ENCODE measurements around the gene KLHL22.
"Not testable (repeated sequence)": the region's sequence is repeated elsewhere in the genome, so short reads cannot be mapped to it uniquely, and the experiment has no call there.

The KLHL22 gene

DNA sequence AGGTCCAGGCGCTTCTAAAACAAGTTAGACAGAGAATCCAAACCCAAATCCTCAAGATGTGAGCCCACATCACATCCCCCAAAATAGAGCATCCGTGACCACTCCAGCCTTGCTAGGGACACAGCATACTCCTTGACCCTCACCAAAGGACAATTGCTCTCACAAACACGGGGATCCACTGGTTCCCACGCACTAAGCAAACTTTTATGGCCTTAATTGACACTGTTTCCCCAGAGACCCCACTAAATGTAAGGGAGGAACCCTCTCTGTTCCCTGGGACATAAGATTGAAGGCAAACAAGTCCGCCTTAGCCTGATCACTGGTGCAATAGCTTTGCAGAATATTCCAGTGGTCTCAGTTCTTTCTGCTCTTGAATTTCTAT, 81.5 kb downstream of the KLHL22 start:
- no peak for TF ChIP-seq EZH2phosphoT487 (IDR thresholded peaks at IDR 0.05; ENCODE audit: borderline replicate concordance, low read length)
- Histone ChIP-seq H3K9me2 (replicated peaks; ENCODE audit: control insufficient read depth, low read length) (no peaks in the 10 kb centered on the region), H3K27me3 (ENCODE audit: control insufficient read depth, low read length) (no peaks in the 10 kb centered on the region), H4K20me1 (ENCODE audit: control insufficient read depth, insufficient read depth, low read depth, low read length) (no peaks in the 10 kb centered on the region), H3F3A (ENCODE audit: control insufficient read depth, insufficient read depth) (no peaks in the 10 kb centered on the region), H3K4me2 (ENCODE audit: low read length) (no peak overlapping the region), H3K36me3 (ENCODE audit: control insufficient read depth, low read length) (no peaks in the 10 kb centered on the region), H3K79me2 (ENCODE audit: control insufficient read depth, low read length) (no peaks in the 10 kb centered on the region), H3K4me1 (ENCODE audit: control insufficient read depth, low read length) (peaks cover 3% of the 10 kb centered on the region; the same call in 1 of the 2 replicates), H3K9me3 (ENCODE audit: control insufficient read depth, insufficient read depth, low read length) (no peaks in the 10 kb centered on the region), H3K27ac (ENCODE audit: low read depth, low read length) (no peak overlapping the region), H3K4me3 (ENCODE audit: low read length) (no peak overlapping the region)

DNA sequence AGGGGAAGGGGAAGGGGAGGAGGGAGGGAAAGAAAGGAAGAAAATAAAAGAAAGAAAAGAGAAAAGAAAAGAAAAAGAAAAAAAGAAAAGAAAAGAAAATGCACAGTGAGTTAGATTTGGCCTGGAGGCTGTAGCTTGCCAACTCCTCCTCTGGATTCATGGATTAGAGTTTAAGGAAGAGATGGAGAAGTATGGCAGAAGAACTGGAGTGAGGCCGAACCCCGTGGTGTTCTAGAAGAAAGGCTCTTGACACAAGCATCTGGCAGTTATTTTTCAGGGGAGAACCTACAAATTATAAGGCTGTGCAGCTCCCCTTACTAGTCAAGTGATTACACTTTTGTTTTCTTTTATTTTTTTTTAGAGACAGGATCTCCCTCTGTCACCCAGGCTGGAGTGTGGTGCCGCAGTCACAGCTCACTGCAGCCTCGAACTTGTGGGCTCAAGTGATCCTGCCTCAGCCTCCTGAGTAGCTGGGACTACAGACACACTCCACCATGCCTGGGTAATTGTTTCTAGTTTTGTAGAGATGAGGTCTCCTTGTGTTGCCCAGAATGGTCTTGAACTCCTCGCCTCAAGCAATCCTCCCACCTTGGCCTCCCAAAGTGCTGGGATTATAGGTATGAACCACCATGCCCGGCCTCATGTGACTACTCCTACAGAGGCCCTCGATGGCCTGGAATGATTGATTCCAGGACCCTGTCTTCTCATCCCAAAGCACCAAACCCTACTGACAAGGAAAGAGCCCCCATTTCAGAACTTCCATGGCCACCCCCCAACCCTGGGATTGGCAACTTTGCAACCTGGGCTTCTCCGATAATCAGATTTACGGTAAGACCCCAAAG, 82.2 kb downstream of the KLHL22 start:
- Histone ChIP-seq H3K4me2 (ENCODE audit: low read length) (no peak overlapping the region), H3K4me1 (ENCODE audit: control insufficient read depth, low read length) (peaks cover 3% of the 10 kb centered on the region; the same call in 1 of the 2 replicates), H4K20me1 (ENCODE audit: control insufficient read depth, insufficient read depth, low read depth, low read length) (no peaks in the 10 kb centered on the region), H3K79me2 (ENCODE audit: control insufficient read depth, low read length) (no peaks in the 10 kb centered on the region), H3K27ac (ENCODE audit: low read depth, low read length) (no peak overlapping the region), H3K4me3 (ENCODE audit: low read length) (no peak overlapping the region), H3F3A (ENCODE audit: control insufficient read depth, insufficient read depth) (no peaks in the 10 kb centered on the region), H3K9me2 (replicated peaks; ENCODE audit: control insufficient read depth, low read length) (no peaks in the 10 kb centered on the region), H3K27me3 (ENCODE audit: control insufficient read depth, low read length) (no peaks in the 10 kb centered on the region), H3K9me3 (ENCODE audit: control insufficient read depth, insufficient read depth, low read length) (no peaks in the 10 kb centered on the region), H3K36me3 (ENCODE audit: control insufficient read depth, low read length) (no peaks in the 10 kb centered on the region)
- TF ChIP-seq, protein P1, sequence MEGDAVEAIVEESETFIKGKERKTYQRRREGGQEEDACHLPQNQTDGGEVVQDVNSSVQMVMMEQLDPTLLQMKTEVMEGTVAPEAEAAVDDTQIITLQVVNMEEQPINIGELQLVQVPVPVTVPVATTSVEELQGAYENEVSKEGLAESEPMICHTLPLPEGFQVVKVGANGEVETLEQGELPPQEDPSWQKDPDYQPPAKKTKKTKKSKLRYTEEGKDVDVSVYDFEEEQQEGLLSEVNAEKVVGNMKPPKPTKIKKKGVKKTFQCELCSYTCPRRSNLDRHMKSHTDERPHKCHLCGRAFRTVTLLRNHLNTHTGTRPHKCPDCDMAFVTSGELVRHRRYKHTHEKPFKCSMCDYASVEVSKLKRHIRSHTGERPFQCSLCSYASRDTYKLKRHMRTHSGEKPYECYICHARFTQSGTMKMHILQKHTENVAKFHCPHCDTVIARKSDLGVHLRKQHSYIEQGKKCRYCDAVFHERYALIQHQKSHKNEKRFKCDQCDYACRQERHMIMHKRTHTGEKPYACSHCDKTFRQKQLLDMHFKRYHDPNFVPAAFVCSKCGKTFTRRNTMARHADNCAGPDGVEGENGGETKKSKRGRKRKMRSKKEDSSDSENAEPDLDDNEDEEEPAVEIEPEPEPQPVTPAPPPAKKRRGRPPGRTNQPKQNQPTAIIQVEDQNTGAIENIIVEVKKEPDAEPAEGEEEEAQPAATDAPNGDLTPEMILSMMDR (IDR thresholded peaks at IDR 0.05; ENCODE audit: low read depth, low read length, poor library complexity, severe bottlenecking): no peak
- no peak for TF ChIP-seq EZH2phosphoT487 (IDR thresholded peaks at IDR 0.05; ENCODE audit: borderline replicate concordance, low read length)

DNA sequence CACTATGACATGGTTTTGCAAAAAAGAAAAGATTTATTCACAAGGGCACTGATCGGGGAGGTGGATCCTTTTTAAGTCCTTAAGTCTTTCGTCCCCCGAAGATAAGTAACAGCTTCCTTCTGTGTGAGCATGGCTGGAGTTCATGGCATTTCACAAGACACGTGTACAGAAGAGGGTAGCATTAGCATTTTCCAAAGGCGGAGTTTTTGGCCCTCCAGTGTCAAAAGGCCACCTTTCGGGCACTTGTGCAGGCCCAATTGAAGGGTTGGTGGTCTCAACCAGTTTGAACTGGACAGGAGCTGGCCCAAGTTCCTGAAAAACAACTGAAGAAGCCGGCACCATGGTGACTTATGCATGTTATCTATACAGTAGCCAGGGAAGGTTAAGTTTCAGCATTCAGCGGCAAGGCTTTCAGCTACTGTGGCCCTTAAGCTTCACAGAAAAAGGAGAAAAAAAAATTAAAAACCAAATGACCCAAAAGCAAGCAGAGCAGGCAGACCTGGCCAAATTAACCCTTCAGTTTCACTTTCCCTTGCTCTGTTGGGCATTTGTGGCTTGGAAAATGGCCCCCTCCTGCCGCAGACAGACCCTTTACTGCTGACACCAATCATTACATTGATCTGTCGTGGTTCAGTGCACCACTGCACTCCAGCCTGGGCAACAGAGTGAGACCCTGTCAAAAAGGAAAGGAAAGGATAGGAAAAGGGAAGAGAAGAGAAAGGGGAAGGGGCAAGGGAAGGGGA, 83.0 kb downstream of the KLHL22 start:
- no peaks in the 10 kb centered on the region for H3K79me2 ChIP-seq (ENCODE audit: control insufficient read depth, low read length)
- H3K4me1 ChIP-seq (ENCODE audit: control insufficient read depth, low read length): no peaks in the 10 kb centered on the region
- H3F3A ChIP-seq (ENCODE audit: control insufficient read depth, insufficient read depth): no peaks in the 10 kb centered on the region
- H3K9me3 ChIP-seq (ENCODE audit: control insufficient read depth, insufficient read depth, low read length): no peaks in the 10 kb centered on the region
- no peaks in the 10 kb centered on the region for H4K20me1 ChIP-seq (ENCODE audit: control insufficient read depth, insufficient read depth, low read depth, low read length)
- H3K4me2 ChIP-seq (ENCODE audit: low read length): no peak overlapping the region
- no peak overlapping the region for H3K27ac ChIP-seq (ENCODE audit: low read depth, low read length)
- H3K36me3 ChIP-seq (ENCODE audit: control insufficient read depth, low read length): no peaks in the 10 kb centered on the region
- no peak for TF ChIP-seq EZH2phosphoT487 (IDR thresholded peaks at IDR 0.05; ENCODE audit: borderline replicate concordance, low read length)
- TF ChIP-seq, protein P1 (IDR thresholded peaks at IDR 0.05; ENCODE audit: low read depth, low read length, poor library complexity, severe bottlenecking): no peak
- H3K27me3 ChIP-seq (ENCODE audit: control insufficient read depth, low read length): no peaks in the 10 kb centered on the region
- H3K4me3 ChIP-seq (ENCODE audit: low read length): no peak overlapping the region
- no peaks in the 10 kb centered on the region for H3K9me2 ChIP-seq (replicated peaks; ENCODE audit: control insufficient read depth, low read length)

DNA sequence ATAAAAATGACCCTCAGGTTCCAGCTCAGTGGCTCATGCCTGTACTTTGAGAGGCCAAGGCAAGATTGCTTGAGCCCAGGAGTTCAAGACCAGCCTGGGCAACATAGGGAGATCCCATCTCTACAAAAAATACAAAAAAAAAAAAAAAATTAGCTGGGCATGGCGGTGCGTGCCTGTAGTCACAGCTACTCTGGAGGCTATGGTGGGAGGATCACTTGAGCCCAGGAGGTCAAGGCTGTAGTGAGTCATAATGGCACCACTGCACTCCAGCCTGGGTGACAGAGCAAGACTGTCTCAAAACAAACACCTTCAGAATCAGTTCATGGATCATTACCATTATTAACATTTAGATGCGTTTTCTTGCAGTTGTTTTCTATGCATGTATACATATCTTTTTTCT, 86.2 kb downstream of the KLHL22 start:
- not testable (repeated sequence) for H3K27ac ChIP-seq (ENCODE audit: low read depth, low read length); H3K9me3 ChIP-seq (ENCODE audit: control insufficient read depth, insufficient read depth, low read length); H3K36me3 ChIP-seq (ENCODE audit: control insufficient read depth, low read length); H3F3A ChIP-seq (ENCODE audit: control insufficient read depth, insufficient read depth); H3K4me3 ChIP-seq (ENCODE audit: low read length); H3K9me2 ChIP-seq (replicated peaks; ENCODE audit: control insufficient read depth, low read length); H3K4me1 ChIP-seq (ENCODE audit: control insufficient read depth, low read length); H3K27me3 ChIP-seq (ENCODE audit: control insufficient read depth, low read length); H3K79me2 ChIP-seq (ENCODE audit: control insufficient read depth, low read length); H4K20me1 ChIP-seq (ENCODE audit: control insufficient read depth, insufficient read depth, low read depth, low read length); H3K4me2 ChIP-seq (ENCODE audit: low read length)

Data from DOHH2 (cell line).